ENCODE data around the gene RYR2. TPM values are rescaled to one million over a fixed set of nuclear protein-coding genes. Genes with fewer than 3 reads are reported as not detected.

The RYR2 gene
- total and polyA plus RNA-seq, 7 experiments from 2014 or later: 0.05 TPM; not detected in 6

DNA sequence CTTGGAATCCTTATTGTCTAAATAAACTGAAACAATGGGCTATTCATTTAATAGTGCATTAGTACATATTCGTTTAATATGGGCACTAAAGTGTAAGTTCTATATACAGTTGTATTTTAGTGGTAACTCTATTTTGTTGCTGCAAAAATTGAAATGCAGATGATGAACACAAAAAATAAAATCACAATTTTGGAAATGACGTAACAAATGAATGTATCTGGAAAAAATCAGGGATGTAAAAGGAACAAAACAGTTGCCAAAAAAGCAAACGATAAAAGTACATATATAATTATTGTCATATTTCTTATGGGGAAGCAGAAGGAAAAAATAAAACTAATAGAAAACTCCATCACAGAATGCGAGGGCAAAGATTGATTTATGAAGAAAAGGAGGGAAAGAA, 254.9 kb downstream of the RYR2 start:
- Mint-ChIP-seq H3K9me3 (no peaks in the 10 kb centered on the region), H3K27me3 (peaks cover 0 to 4% (median 0%) of the 10 kb centered on the region in 5 donors), H3K36me3 (no peaks in the 10 kb centered on the region), H3K4me1 (no peaks in the 10 kb centered on the region), H3K27ac (no peak overlapping the region), H3K4me3 (no peak overlapping the region)
- Histone ChIP-seq H3K4me3 (ENCODE audit: low read length) (no peak overlapping the region), H3K36me3 (ENCODE audit: control insufficient read depth in 2 of 3, insufficient read depth in 3 of 3, low read length in 3 of 3) (no peaks in the 10 kb centered on the region), H3K27me3 (ENCODE audit: control insufficient read depth in 2 of 2, insufficient read depth in 2 of 2, low read length in 2 of 2) (no peaks in the 10 kb centered on the region), H3K9me3 (ENCODE audit: control insufficient read depth in 2 of 3, low read length in 3 of 3) (no peaks in the 10 kb centered on the region), H3K27ac (ENCODE audit: low read depth, low read length) (no peak overlapping the region), H3K4me1 (ENCODE audit: control insufficient read depth in 2 of 2, insufficient read depth in 2 of 2, low read length in 2 of 2) (no peaks in the 10 kb centered on the region)
- POLR2A ChIA-PET: no interaction called here
- no peak for ATAC-seq
- CTCF ChIA-PET: no interaction called here
- no peak for DNase-seq
- intact Hi-C loops (cut with micrococcal nuclease): no loop called here

DNA sequence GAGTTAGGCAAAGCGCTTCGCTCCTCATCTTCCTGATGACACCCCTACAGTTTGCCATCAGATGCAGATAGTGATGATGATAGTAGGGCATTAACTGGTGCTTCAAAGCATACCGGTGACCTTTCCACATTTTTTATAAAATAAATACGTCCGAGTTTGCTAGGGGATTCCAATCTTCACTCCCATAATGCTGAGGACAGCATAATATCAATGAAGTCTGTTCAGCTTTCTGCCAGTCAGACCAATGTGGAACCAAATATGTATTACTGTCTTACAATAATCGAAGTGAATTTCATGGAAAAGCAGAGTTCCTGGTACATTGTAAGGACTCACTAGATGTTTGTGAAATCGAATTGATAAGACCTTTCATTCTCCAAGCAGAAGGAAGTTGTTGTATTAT, 258.7 kb downstream of the RYR2 start:
- H3K27ac Mint-ChIP-seq: no peak overlapping the region
- Histone ChIP-seq H3K4me3 (ENCODE audit: low read length) (no peak overlapping the region), H3K27me3 (ENCODE audit: control insufficient read depth in 2 of 2, insufficient read depth in 2 of 2, low read length in 2 of 2) (no peaks in the 10 kb centered on the region), H3K27ac (ENCODE audit: low read depth, low read length) (no peak overlapping the region), H3K4me1 (ENCODE audit: control insufficient read depth in 2 of 2, insufficient read depth in 2 of 2, low read length in 2 of 2) (no peaks in the 10 kb centered on the region), H3K36me3 (ENCODE audit: control insufficient read depth in 2 of 3, insufficient read depth in 3 of 3, low read length in 3 of 3) (no peaks in the 10 kb centered on the region), H3K9me3 (ENCODE audit: control insufficient read depth in 2 of 3, low read length in 3 of 3) (no peaks in the 10 kb centered on the region)
- no peak overlapping the region for H3K4me3 Mint-ChIP-seq
- DNase-seq (no peak), ATAC-seq (no peak)
- H3K9me3 Mint-ChIP-seq: peaks cover 0 to 2% (median 0%) of the 10 kb centered on the region in 11 donors
- H3K4me1 Mint-ChIP-seq: no peaks in the 10 kb centered on the region
- intact Hi-C loops (cut with micrococcal nuclease): no loop called here
- POLR2A ChIA-PET: no interaction called here
- CTCF ChIA-PET: no interaction called here
- peaks cover 0 to 4% (median 0%) of the 10 kb centered on the region in 5 donors for H3K27me3 Mint-ChIP-seq
- no peaks in the 10 kb centered on the region for H3K36me3 Mint-ChIP-seq

DNA sequence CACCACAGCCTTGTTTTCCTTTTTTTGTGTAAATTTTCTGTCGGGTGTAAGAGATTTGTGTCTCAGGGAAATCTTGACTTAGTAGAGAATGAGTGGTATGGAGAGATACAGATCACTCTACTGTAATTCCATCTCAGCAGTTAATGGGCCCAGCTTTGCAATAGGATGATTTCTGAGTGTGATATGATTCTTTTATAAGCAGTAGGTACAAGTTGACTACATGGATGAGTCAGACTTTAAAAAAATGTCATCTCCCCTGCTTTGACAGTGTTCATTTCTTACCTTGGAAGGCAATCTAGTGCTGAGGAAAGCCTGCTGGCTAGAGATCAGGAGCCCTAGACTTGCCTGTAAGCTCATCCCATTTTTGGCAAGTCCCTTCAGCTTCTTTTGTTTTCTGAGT, 261.9 kb downstream of the RYR2 start:
- no peaks in the 10 kb centered on the region for H3K27me3 ChIP-seq (ENCODE audit: control insufficient read depth in 2 of 2, insufficient read depth in 2 of 2, low read length in 2 of 2)
- no peaks in the 10 kb centered on the region for H3K4me1 Mint-ChIP-seq
- intact Hi-C loops (cut with micrococcal nuclease): no loop called here
- no peak overlapping the region for H3K27ac Mint-ChIP-seq
- CTCF ChIA-PET: no interaction called here
- no peak for ATAC-seq
- no peak for DNase-seq
- no peak overlapping the region for H3K27ac ChIP-seq (ENCODE audit: low read depth, low read length)
- peaks cover 0 to 4% (median 0%) of the 10 kb centered on the region in 11 donors for H3K9me3 Mint-ChIP-seq
- no peaks in the 10 kb centered on the region for H3K36me3 ChIP-seq (ENCODE audit: control insufficient read depth in 2 of 3, insufficient read depth in 3 of 3, low read length in 3 of 3)
- H3K4me1 ChIP-seq (ENCODE audit: control insufficient read depth in 2 of 2, insufficient read depth in 2 of 2, low read length in 2 of 2): no peaks in the 10 kb centered on the region
- no peaks in the 10 kb centered on the region for H3K36me3 Mint-ChIP-seq
- peaks cover 0 to 4% (median 0%) of the 10 kb centered on the region in 5 donors for H3K27me3 Mint-ChIP-seq
- no peak overlapping the region for H3K4me3 Mint-ChIP-seq
- H3K4me3 ChIP-seq (ENCODE audit: low read length): no peak overlapping the region
- H3K9me3 ChIP-seq (ENCODE audit: control insufficient read depth in 2 of 3, low read length in 3 of 3): no peaks in the 10 kb centered on the region
- POLR2A ChIA-PET: no interaction called here

DNA sequence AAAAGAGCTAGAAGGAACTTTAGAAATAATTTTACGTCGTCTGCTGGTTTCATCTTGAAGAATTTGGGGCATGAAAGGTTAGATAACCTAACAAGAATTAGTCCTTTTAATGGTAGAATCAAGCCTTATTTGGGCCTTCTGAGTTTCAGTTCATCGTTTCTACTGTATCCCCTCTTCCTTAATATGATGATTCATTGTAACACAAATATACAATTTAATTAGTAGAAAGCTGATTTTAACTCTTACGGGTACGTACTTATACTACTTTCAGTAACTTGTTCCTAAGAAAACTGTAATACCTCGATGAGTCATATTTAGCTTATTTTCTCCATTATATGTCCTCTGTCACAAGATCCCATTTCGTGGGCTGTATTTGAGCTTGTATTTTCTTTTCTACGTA, 264.7 kb downstream of the RYR2 start:
- H3K27me3 Mint-ChIP-seq: peaks cover 0 to 4% (median 0%) of the 10 kb centered on the region in 5 donors
- Histone ChIP-seq H3K27me3 (ENCODE audit: control insufficient read depth in 2 of 2, insufficient read depth in 2 of 2, low read length in 2 of 2) (no peaks in the 10 kb centered on the region), H3K4me3 (ENCODE audit: low read length) (no peak overlapping the region), H3K4me1 (ENCODE audit: control insufficient read depth in 2 of 2, insufficient read depth in 2 of 2, low read length in 2 of 2) (no peaks in the 10 kb centered on the region), H3K9me3 (ENCODE audit: control insufficient read depth in 2 of 3, low read length in 3 of 3) (no peaks in the 10 kb centered on the region), H3K27ac (ENCODE audit: low read depth, low read length) (no peak overlapping the region), H3K36me3 (ENCODE audit: control insufficient read depth in 2 of 3, insufficient read depth in 3 of 3, low read length in 3 of 3) (no peaks in the 10 kb centered on the region)
- peaks cover 0 to 4% (median 0%) of the 10 kb centered on the region in 11 donors for H3K9me3 Mint-ChIP-seq
- CTCF ChIA-PET: no interaction called here
- no peak overlapping the region for H3K27ac Mint-ChIP-seq
- H3K4me1 Mint-ChIP-seq: no peaks in the 10 kb centered on the region
- intact Hi-C loops (cut with micrococcal nuclease): no loop called here
- no peak for DNase-seq
- H3K4me3 Mint-ChIP-seq: no peak overlapping the region
- no peaks in the 10 kb centered on the region for H3K36me3 Mint-ChIP-seq
- no peak for ATAC-seq
- POLR2A ChIA-PET: no interaction called here

DNA sequence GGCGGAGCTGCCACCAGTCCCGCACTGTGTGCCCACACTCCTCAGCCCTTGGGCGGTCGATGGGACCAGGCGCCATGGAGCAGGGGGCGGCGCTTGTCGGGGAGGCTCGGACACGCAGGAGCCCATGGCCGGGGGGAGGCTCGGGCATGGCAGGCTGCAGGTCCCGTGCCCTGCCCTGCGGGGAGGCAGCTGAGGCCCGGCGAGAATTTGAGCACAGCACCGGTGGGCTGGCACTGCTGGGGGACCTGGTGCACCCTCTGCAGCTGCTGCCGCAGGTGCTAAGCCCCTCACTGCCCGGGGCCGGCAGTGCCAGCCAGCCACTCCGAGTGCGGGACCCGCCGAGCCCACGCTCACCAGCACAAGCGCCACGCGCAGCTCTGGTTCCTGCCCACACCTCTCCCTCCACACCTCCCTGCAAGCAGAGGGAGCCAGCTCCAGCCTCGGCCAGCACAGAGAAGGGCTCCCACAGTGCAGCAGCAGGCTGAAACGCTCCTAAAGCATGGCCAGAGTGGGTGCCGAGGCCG, 267.7 kb downstream of the RYR2 start:
- Histone ChIP-seq H3K4me1 (ENCODE audit: control insufficient read depth in 2 of 2, insufficient read depth in 2 of 2, low read length in 2 of 2) (no peaks in the 10 kb centered on the region), H3K27me3 (ENCODE audit: control insufficient read depth in 2 of 2, insufficient read depth in 2 of 2, low read length in 2 of 2) (no peaks in the 10 kb centered on the region), H3K36me3 (ENCODE audit: control insufficient read depth in 2 of 3, insufficient read depth in 3 of 3, low read length in 3 of 3) (no peaks in the 10 kb centered on the region), H3K9me3 (ENCODE audit: control insufficient read depth in 2 of 3, low read length in 3 of 3) (no peaks in the 10 kb centered on the region), H3K27ac (ENCODE audit: low read depth, low read length) (no peak overlapping the region), H3K4me3 (ENCODE audit: low read length) (no peak overlapping the region)
- Mint-ChIP-seq H3K4me3 (no peak overlapping the region), H3K36me3 (no peaks in the 10 kb centered on the region), H3K27me3 (no peaks in the 10 kb centered on the region), H3K9me3 (peaks cover 0 to 9% (median 3%) of the 10 kb centered on the region in 11 donors), H3K27ac (peak overlapping the region in 1 of 9 donors; percentile 32), H3K4me1 (no peaks in the 10 kb centered on the region)
- no peak for DNase-seq
- intact Hi-C loops (cut with micrococcal nuclease): no loop called here
- CTCF ChIA-PET: no interaction called here
- POLR2A ChIA-PET: no interaction called here
- no peak for ATAC-seq

DNA sequence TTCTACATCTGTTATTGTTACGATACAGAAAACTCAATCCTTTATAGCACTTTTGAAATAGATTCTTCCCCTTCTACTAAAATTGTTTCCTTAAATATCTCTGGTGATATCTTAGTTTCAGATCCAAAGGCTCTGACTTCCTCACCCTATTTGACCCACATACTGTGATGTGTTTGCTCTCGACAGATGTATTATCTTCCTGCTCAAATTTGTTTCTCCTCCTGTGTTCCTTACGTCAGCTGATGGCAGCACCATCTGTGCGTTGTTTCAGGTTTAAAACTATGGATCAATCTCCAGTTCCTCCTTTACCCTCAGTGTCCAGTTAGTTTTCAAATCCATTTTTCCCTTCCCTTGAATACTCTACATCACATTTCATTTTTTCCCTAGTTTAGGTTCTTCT, 274.4 kb downstream of the RYR2 start:
- POLR2A ChIA-PET: no interaction called here
- peaks cover 0 to 10% (median 2%) of the 10 kb centered on the region in 11 donors for H3K9me3 Mint-ChIP-seq
- no peak for DNase-seq
- no peaks in the 10 kb centered on the region for H3K4me1 Mint-ChIP-seq
- Histone ChIP-seq H3K9me3 (ENCODE audit: control insufficient read depth in 2 of 3, low read length in 3 of 3) (no peaks in the 10 kb centered on the region), H3K36me3 (ENCODE audit: control insufficient read depth in 2 of 3, insufficient read depth in 3 of 3, low read length in 3 of 3) (no peaks in the 10 kb centered on the region), H3K4me1 (ENCODE audit: control insufficient read depth in 2 of 2, insufficient read depth in 2 of 2, low read length in 2 of 2) (no peaks in the 10 kb centered on the region), H3K4me3 (ENCODE audit: low read length) (no peak overlapping the region), H3K27me3 (ENCODE audit: control insufficient read depth in 2 of 2, insufficient read depth in 2 of 2, low read length in 2 of 2) (no peaks in the 10 kb centered on the region), H3K27ac (ENCODE audit: low read depth, low read length) (no peak overlapping the region)
- H3K27ac Mint-ChIP-seq: no peak overlapping the region
- H3K27me3 Mint-ChIP-seq: peaks cover 0 to 2% (median 1%) of the 10 kb centered on the region in 5 donors
- CTCF ChIA-PET: no interaction called here
- no peak overlapping the region for H3K4me3 Mint-ChIP-seq
- H3K36me3 Mint-ChIP-seq: no peaks in the 10 kb centered on the region
- intact Hi-C loops (cut with micrococcal nuclease): no loop called here
- ATAC-seq: no peak

DNA sequence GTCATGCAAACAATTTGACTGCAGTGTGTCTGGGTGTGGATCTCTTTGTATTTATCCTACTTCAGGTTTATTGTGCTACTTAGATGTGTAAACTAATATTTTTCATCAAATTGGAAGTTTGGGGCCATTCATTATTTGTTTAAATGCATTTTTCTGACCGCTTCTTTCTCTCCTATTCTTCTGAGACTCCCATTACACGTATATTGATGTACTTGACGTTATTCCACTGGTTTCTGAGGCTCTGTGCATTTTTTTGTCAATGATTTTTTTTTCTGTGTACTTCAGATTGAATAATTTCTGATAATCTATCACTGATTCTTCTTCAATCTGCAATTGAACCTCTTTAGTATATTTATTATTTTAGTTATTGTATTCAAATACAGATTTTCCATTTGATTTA, 276.8 kb downstream of the RYR2 start:
- Mint-ChIP-seq H3K9me3 (peaks cover 0 to 5% (median 0%) of the 10 kb centered on the region in 11 donors), H3K4me1 (no peaks in the 10 kb centered on the region), H3K36me3 (no peaks in the 10 kb centered on the region), H3K27ac (no peak overlapping the region), H3K4me3 (no peak overlapping the region), H3K27me3 (peaks cover 0 to 5% (median 4%) of the 10 kb centered on the region in 5 donors)
- Histone ChIP-seq H3K4me1 (ENCODE audit: control insufficient read depth in 2 of 2, insufficient read depth in 2 of 2, low read length in 2 of 2) (no peaks in the 10 kb centered on the region), H3K27me3 (ENCODE audit: control insufficient read depth in 2 of 2, insufficient read depth in 2 of 2, low read length in 2 of 2) (no peaks in the 10 kb centered on the region), H3K36me3 (ENCODE audit: control insufficient read depth in 2 of 3, insufficient read depth in 3 of 3, low read length in 3 of 3) (no peaks in the 10 kb centered on the region), H3K9me3 (ENCODE audit: control insufficient read depth in 2 of 3, low read length in 3 of 3) (no peaks in the 10 kb centered on the region), H3K27ac (ENCODE audit: low read depth, low read length) (no peak overlapping the region), H3K4me3 (ENCODE audit: low read length) (no peak overlapping the region)
- ChIA-PET POLR2A (no interaction called here), CTCF (no interaction called here)
- intact Hi-C loops (cut with micrococcal nuclease): no loop called here
- DNase-seq: no peak
- ATAC-seq: no peak
